Testis (tissue), 2 donors: ENCODE results near the gene PLXDC1.

Source experiments
- POLR2A ChIP-seq: fragments of 450-650 bp; IDR thresholded peaks from one replicate; pipeline ENCODE4 v1.6.1; 2017; ENCODE audit warnings: antibody characterized with exemption, mild to moderate bottlenecking, moderate library complexity
- TF ChIP-seq, protein P1 (sequence below), 3 experiments: fragments of 450-650 bp in 2 of 3; fragments of 200-600 bp in 1 of 3; sonication (generic) in 1 of 3; IDR thresholded peaks; one replicate each; pipeline ENCODE4 v1.5.1; 2016 to 2019; ENCODE audit warnings: antibody characterized with exemption in 3 of 3, mild to moderate bottlenecking in 2 of 3, moderate library complexity in 1 of 3

DNA sequence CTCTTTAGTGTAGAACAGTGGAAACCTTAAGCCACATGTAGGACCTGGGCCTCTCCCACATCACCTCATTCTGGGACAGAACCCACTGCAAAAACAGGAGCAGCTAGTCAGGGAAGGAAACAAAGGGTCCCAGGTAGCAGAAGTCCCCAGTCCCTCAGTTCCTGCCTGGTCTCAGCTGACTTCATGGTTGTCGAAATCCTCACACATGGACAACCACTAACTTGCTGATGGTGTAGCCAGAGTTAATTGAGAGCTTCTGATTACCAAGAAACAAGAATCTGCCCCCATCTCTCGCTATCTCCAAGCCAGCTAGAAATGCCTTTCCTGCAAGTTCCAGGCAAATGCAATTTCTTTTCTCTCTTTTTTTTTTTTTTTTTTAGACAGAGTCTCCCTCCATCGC lies 18.1 kb upstream of the PLXDC1 start:
- TF ChIP-seq, protein P1, sequence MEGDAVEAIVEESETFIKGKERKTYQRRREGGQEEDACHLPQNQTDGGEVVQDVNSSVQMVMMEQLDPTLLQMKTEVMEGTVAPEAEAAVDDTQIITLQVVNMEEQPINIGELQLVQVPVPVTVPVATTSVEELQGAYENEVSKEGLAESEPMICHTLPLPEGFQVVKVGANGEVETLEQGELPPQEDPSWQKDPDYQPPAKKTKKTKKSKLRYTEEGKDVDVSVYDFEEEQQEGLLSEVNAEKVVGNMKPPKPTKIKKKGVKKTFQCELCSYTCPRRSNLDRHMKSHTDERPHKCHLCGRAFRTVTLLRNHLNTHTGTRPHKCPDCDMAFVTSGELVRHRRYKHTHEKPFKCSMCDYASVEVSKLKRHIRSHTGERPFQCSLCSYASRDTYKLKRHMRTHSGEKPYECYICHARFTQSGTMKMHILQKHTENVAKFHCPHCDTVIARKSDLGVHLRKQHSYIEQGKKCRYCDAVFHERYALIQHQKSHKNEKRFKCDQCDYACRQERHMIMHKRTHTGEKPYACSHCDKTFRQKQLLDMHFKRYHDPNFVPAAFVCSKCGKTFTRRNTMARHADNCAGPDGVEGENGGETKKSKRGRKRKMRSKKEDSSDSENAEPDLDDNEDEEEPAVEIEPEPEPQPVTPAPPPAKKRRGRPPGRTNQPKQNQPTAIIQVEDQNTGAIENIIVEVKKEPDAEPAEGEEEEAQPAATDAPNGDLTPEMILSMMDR (IDR thresholded peaks at IDR 0.05), result no peak
- no peak for TF ChIP-seq POLR2A
